Testis (tissue), 2 donors: ENCODE measurements around the gene GRK7.

Experiments
- CTCF ChIP-seq, 3 experiments: fragments of 450-650 bp in 2 of 3; fragments of 200-600 bp in 1 of 3; sonication (generic) in 1 of 3; IDR thresholded peaks; one replicate each; pipeline ENCODE4 v1.5.1; 2016 to 2019; ENCODE audit warnings: antibody characterized with exemption in 3 of 3, mild to moderate bottlenecking in 2 of 3, moderate library complexity in 1 of 3
- POLR2A ChIP-seq: fragments of 450-650 bp; IDR thresholded peaks from one replicate; pipeline ENCODE4 v1.6.1; 2017; ENCODE audit warnings: antibody characterized with exemption, mild to moderate bottlenecking, moderate library complexity

DNA sequence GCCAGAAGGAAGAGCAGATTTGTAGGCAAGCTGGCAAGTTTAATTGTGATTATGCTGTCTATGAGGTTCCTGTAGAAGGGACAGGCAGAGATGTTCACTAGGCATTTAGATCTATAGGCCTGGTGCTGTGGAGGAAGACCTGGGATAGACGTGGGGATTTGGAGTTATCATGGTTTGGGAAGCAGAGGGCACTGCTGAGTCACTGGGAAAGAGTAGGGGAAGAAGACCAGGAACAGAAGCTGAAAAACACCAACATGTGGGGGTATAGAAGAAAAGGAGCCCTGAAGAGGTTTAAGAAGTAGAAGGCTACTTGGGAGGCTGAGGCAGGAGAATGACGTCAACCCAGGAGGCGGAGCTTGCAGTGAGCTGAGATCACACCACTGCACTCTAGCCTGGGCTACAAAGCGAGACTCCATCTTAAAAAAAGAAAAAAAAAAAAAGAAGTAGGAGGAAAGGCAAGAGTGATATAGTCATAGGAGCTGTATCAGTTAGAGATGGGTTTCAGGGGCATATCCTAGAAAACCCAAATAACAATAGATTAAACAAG, 19.3 kb downstream of the GRK7 start:
- TF ChIP-seq CTCF (IDR thresholded peaks at IDR 0.05): no peak
- TF ChIP-seq POLR2A: no peak
